ENCODE data around the gene SLC12A9.

Gene SLC12A9

DNA sequence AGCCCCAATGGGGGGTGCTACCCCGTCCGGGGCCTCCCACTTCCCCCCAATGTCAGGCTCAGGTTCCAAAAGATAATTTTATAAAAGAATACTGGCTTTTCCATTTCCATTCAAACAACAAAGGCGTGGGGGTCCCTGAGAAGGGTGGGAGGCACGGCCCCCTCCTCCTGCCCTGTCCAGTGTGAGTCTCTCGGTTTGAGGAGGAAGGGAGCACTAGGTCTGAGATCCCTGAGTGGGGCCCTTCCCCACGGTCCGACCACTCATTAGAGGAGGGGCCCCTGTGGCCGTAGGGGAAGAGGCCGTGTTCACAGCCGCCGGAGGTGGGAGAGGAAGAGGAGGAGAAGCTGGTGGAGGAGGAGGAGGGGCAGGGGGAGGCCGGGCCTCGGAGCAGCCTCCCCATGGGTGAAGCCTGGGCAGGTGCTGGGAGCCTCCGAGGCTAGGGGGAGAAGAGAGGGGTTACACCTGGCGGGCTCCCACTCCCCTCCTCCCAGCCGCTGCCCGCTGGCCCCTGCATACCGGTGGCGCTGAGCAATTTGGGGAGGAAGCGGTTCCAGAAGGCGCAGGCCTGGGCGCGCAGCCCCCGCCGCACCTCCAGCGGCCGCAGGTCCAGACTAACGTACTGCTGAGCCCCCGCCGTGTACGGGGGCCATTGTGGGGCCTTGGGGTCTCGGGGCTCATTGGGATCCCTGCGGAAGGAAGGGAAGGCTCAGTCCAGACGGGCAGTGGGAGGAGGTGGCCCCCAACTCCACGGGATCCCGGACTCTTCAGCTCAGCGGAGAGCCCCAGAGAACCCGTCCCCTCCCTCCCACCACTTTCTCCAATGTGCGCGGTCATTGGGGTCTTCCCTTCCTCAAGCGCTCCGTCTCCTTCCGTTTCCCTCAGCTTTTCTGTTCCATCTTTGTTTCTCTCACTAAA, 38.4 kb downstream of the SLC12A9 start:
- Histone ChIP-seq H3K79me2 (ENCODE audit: insufficient read depth, low read length) (no peaks in the 10 kb centered on the region), H3F3A (ENCODE audit: insufficient read depth, low read length) (0 out of 2 replicates have a peak, but pooled peaks cover 6% of the 10 kb centered on the region), H3K4me1 (ENCODE audit: insufficient read depth, low read length, severe bottlenecking) (peaks cover 48% of the 10 kb centered on the region), H3K27me3 (ENCODE audit: insufficient read depth, low read length) (0 out of 2 replicates have a peak, but pooled peaks cover 4% of the 10 kb centered on the region), H3K36me3 (ENCODE audit: insufficient read depth, low read length) (peaks cover 26% of the 10 kb centered on the region), H4K20me1 (ENCODE audit: insufficient read depth, low read length) (no peaks in the 10 kb centered on the region), H3K9ac (ENCODE audit: low read length) (peak overlapping the region; percentile 52; the same call in 1 of the 2 replicates), H2AFZ (ENCODE audit: low read length) (no peak overlapping the region), H3K27ac (ENCODE audit: low read depth, low read length, poor library complexity, severe bottlenecking) (no peak overlapping the region), H3K9me2 (ENCODE audit: low read depth, low read length) (no peaks in the 10 kb centered on the region), H3K4me3 (ENCODE audit: low read depth, low read length, poor library complexity, severe bottlenecking) (peak overlapping the region; percentile 60), H3K9me3 (ENCODE audit: low read length) (no peaks in the 10 kb centered on the region), H3K4me2 (ENCODE audit: low read length) (peak overlapping the region; percentile 77)
- TF ChIP-seq, protein P1, sequence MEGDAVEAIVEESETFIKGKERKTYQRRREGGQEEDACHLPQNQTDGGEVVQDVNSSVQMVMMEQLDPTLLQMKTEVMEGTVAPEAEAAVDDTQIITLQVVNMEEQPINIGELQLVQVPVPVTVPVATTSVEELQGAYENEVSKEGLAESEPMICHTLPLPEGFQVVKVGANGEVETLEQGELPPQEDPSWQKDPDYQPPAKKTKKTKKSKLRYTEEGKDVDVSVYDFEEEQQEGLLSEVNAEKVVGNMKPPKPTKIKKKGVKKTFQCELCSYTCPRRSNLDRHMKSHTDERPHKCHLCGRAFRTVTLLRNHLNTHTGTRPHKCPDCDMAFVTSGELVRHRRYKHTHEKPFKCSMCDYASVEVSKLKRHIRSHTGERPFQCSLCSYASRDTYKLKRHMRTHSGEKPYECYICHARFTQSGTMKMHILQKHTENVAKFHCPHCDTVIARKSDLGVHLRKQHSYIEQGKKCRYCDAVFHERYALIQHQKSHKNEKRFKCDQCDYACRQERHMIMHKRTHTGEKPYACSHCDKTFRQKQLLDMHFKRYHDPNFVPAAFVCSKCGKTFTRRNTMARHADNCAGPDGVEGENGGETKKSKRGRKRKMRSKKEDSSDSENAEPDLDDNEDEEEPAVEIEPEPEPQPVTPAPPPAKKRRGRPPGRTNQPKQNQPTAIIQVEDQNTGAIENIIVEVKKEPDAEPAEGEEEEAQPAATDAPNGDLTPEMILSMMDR (IDR thresholded peaks at IDR 0.05; ENCODE audit: low read length) = no peak
- TF ChIP-seq EZH2 (IDR thresholded peaks at IDR 0.05; ENCODE audit: borderline replicate concordance, low read length) = no peak

DNA sequence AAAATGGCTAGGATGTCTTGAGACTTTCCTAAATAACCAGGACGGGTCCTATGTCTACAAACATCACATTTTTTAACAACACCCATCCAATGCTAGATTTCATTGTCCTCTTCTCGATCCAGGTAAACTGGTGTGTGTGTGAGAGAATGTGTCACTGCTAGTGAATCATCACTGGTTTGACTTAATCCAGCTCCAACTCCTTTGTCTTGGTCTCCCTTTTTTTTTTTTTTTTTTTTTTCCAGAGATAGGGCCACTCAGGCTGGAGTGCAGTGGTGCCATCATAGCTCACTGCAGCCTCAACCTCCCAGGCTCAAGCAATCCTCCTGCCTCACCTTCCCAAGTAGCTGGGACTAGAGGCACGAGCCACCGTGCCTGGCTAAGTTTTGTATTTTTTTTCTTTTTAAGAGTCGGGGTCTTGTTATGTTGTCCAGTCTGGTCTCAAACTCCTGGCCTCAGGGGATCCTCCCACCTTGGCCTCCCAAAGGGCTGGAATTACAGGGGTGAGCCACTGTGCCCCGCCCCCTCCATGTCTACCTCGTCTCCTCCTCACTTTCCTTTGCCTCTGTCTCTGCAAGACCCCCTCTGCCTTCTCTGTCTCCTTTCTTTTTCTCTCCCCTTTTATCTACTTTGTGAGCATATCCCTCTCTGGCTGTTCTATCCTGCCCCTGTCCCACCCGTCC, 39.2 kb downstream of the SLC12A9 start:
- H3F3A ChIP-seq (ENCODE audit: insufficient read depth, low read length) = 0 out of 2 replicates have a peak, but pooled peaks cover 6% of the 10 kb centered on the region
- no peak overlapping the region for H3K4me3 ChIP-seq (ENCODE audit: low read depth, low read length, poor library complexity, severe bottlenecking)
- H3K9me3 ChIP-seq (ENCODE audit: low read length) = no peaks in the 10 kb centered on the region
- no peak overlapping the region for H3K4me2 ChIP-seq (ENCODE audit: low read length)
- H3K36me3 ChIP-seq (ENCODE audit: insufficient read depth, low read length) = peaks cover 18% of the 10 kb centered on the region
- no peaks in the 10 kb centered on the region for H3K9me2 ChIP-seq (ENCODE audit: low read depth, low read length)
- H2AFZ ChIP-seq (ENCODE audit: low read length) = no peak overlapping the region
- TF ChIP-seq, protein P1 (IDR thresholded peaks at IDR 0.05; ENCODE audit: low read length) = no peak
- no peak for TF ChIP-seq EZH2 (IDR thresholded peaks at IDR 0.05; ENCODE audit: borderline replicate concordance, low read length)
- peaks cover 49% of the 10 kb centered on the region for H3K4me1 ChIP-seq (ENCODE audit: insufficient read depth, low read length, severe bottlenecking)
- H4K20me1 ChIP-seq (ENCODE audit: insufficient read depth, low read length) = no peaks in the 10 kb centered on the region
- H3K79me2 ChIP-seq (ENCODE audit: insufficient read depth, low read length) = no peaks in the 10 kb centered on the region
- no peak overlapping the region for H3K27ac ChIP-seq (ENCODE audit: low read depth, low read length, poor library complexity, severe bottlenecking)
- 0 out of 2 replicates have a peak, but pooled peaks cover 4% of the 10 kb centered on the region for H3K27me3 ChIP-seq (ENCODE audit: insufficient read depth, low read length)
- H3K9ac ChIP-seq (ENCODE audit: low read length) = no peak overlapping the region

DNA sequence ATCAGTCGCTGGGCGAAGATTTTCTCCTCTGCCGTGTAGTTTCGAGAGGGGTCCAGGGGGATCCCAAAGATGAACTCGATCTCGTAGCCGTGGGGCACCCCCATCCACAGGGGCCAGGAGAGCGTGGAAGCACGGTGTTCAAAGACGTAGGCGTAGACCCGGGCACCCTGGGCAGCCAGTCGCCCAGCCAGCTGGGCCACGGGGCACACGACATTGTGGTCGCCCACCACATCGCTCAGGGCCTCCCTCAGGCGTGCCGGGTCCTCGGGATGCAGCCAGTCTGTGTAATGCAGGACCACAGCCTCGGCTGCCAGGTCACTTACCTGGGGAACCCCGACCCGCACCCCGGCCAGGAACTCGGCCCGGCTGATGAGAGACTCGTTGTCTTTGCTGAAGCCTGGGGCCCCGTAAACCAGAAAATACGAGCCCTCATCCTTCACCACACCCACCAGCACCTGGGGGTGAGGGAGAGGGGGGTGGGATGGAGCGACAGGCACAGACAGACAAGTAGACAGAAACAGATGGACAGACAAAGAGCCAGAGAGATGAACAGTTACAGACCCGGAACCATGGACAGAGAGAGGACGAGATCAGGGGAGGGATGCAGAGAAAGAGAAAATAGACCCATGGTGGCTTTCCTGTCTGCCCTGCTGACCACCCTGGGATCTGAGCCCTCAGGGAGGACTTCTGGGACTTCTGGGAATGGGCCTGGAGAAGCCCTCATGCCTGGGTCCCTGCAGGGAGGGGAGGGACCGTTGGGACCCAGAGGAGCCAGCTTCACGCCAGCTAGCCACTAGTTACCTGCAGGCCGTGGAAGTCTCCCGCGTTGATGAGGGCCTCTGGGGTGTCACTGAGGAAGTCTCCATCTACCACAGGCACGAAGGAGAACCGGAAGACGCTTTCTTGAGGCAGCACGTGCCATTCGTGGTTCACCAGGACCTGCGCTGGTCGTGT, 40.1 kb downstream of the SLC12A9 start:
- TF ChIP-seq, protein P1 (IDR thresholded peaks at IDR 0.05; ENCODE audit: low read length) = no peak
- TF ChIP-seq EZH2 (IDR thresholded peaks at IDR 0.05; ENCODE audit: borderline replicate concordance, low read length) = no peak
- Histone ChIP-seq H3K9me3 (ENCODE audit: low read length) (no peaks in the 10 kb centered on the region), H3K9me2 (ENCODE audit: low read depth, low read length) (no peaks in the 10 kb centered on the region), H2AFZ (ENCODE audit: low read length) (no peak overlapping the region), H3K27ac (ENCODE audit: low read depth, low read length, poor library complexity, severe bottlenecking) (no peak overlapping the region), H3K27me3 (ENCODE audit: insufficient read depth, low read length) (0 out of 2 replicates have a peak, but pooled peaks cover 4% of the 10 kb centered on the region), H3K4me1 (ENCODE audit: insufficient read depth, low read length, severe bottlenecking) (peaks cover 41% of the 10 kb centered on the region), H4K20me1 (ENCODE audit: insufficient read depth, low read length) (no peaks in the 10 kb centered on the region), H3K79me2 (ENCODE audit: insufficient read depth, low read length) (no peaks in the 10 kb centered on the region), H3K4me2 (ENCODE audit: low read length) (no peak overlapping the region), H3K36me3 (ENCODE audit: insufficient read depth, low read length) (peaks cover 11% of the 10 kb centered on the region), H3F3A (ENCODE audit: insufficient read depth, low read length) (0 out of 2 replicates have a peak, but pooled peaks cover 6% of the 10 kb centered on the region), H3K9ac (ENCODE audit: low read length) (no peak overlapping the region), H3K4me3 (ENCODE audit: low read depth, low read length, poor library complexity, severe bottlenecking) (no peak overlapping the region)
